GM19025 (cell line): ENCODE measurements around the gene TMEM72.

Experiments
- ATAC-seq: cut with Tn5 transposase; IDR thresholded peaks from one replicate; pipeline ENCODE4 v1.9.1; 2021; ENCODE audit warnings: mild to moderate bottlenecking, low read depth, moderate library complexity; ENCODE audit not compliant: unreplicated experiment

TMEM72 gene

DNA sequence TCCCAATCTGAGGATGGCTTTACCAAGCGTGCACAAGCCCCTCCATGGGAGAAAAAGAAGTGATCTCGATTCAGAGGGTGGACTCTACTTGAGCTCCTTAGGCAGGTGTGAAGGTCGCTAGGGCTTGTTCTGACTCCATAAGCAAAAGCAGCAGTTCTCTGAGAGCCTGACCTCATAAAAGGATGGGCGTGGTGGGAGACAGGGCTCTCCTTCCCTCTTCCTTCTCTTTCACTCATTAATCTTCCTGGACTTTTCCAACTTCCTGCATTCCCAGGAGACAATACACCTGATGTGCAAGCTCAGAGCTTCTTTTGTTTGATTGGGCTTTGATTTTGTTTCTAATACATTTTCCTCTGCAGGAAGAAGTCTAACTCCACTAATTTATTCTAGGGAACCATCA, 22.3 kb upstream of the TMEM72 start:
- no peak for ATAC-seq

DNA sequence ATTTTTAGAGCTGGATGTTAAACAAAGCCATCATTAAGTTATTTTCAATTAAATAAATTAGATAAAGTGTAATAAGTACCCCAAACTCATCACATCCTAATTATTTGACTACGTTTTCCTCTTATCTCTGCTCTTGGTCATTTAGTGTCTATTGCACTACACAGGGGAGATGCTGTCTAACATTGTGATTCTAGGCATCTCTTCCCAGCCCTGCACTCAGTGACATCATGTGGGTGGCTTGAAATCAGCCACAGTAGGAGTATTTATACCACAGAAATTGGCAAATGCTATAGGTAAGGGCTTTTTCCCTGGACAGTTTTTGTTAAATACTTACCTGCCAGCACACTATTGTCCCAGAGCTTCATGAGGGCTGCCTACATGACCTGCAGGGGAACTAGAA, 21.3 kb upstream of the TMEM72 start:
- ATAC-seq = no peak

DNA sequence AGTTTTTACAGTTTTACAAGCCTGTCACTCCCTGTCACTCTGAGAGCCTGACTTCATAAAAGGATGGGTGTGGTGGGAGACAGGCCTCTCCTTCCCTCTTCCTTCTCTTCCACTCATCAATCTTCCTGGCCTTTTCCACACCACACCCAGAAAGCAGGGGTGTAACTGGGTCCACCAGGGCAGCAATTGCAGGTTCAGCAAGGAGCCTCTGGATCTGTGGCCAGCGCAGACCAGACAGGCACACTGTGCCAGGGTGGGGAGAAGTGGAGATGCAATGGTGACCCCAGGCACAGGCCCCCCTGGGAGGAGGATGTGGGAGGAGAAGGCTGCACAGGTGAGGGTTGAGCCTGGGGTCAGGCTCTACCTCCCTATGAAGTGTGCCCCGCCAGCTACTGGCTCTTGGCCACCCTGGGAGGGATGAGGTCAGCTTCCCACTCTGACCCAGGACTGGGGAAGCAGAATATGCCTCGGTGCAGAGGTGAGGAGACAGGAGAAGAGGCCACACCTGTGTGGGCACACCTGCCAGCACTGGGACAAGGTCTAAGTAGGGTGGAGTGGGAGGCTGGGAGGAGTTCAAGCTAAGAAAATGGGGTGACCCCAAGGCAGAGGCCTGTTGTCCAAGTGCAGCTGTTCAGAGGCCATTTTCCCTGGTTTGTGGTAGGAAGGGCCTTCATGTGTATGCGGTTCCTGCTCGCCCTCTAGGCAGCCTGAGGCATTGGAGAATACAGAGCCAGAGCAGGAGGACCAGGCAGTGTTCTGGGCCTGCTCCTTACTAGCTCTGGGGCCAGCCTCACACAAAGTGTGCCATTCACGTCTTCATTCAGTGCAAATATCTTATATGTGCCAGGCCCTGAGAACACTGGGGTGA, 20.2 kb upstream of the TMEM72 start:
- no peak for ATAC-seq

DNA sequence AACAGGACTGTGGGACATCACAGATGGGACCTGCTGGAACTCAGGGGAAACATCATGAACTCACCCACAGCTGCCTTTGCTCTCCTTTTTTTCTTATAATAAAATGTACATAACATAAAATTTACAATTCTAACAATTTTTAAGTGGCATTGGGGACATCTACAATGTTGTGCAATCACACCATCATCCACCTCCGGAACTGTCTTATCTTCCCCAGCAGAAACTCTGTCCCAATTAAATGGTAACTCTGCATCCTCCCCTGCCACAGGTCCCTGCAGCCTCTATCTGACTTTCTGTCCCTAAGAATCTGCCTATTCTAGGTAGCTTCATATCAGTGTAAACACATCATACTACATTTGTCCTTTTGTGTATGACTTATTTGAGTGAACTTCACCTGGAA, 19.4 kb upstream of the TMEM72 start:
- ATAC-seq = no peak

DNA sequence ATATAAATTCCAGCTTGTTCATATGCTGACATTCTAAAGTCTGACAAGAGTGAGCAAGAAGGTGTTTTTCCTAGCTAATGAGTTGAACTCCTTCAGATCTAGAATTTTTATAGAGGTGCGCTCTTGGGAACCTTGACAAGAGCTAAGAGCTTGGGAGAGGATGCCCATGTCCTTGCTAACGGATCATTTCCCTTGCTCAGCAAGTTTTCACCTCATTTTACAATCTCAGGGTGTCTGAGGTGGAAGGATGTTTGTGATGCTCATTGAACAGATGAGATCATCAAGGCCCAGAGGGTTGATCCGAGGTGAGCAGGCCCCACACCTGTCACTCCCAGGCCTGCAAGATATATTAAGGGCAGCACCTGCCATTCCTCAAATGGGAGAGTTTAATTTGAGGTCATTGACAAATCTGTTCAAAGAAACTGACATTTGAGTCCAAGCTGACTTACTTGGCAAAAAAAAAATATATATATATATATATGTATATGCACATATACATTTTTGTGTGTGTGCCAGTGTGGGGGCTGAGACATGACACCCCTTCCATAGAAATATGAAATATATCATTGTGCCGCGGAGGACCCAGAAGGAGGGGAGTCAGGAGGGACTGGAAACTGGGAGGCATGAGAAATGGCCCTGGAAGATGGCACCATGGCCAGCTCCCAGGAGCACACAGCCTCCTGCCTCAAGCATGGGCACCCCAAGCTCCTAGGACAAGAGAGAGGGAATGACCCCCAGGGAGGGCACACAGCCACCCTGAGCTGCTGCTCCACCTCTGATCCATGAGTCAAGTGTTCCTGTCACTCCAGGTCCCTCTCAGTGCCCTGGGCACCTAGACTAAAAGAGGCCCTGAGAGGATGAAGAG, 17.3 kb upstream of the TMEM72 start:
- no peak for ATAC-seq

DNA sequence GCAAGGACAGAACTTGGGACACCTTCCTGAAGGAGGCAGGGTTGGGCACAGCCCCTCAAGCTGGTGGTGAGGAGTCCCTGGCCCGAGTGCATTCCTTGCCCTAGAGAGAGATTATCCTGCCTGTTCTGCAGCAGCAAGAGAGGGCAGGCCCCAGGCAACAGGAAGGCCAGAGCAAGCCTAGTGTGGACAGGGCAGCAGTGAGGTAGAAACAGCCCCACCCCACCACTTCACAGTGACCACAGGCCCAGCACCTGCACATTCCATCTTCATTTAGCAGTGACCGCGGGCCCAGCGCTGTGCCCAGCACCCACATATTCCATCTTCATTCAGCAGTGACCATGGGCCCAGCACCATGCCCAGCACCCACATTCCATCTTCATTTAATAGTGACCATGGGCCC, 16.4 kb upstream of the TMEM72 start:
- no peak for ATAC-seq

DNA sequence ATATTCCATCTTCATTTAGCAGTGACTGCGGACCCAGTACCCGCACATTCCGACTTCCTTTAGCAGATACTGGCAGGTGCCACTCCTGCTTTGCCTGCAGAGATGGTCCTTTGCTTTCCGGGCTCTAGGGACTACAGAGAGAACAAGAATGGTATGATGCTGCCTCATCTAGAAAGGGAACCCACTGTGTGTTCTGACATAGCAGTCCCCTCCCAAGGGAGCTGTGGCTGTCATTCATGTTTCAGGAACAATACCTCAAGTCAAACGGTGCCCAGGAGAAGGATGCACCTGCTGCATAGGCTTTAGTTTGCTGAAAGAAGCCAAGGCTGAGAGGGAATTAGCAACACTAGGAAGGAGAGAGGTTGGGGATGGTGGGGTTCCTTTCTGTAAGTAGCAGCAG, 15.9 kb upstream of the TMEM72 start:
- peak; percentile 77 for ATAC-seq

DNA sequence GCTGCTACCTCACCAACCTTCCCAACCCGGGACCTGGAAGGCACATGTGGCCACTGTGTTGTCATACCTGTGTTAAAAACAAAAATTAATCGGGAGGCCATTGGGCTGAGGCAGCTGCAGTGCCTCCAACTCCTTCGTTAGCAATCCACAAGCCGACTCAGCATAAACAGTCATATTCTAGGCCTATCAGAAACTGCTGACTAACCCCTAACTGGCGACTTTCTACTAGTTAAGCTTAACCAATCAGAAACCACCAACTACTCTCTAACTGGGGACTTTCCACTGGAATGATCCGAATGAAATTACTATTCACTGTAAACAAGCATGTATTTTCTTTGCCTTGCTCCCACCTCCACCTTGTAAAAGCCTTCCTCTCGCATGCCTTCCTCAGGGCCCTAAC, 14.1 kb upstream of the TMEM72 start:
- ATAC-seq = no peak

DNA sequence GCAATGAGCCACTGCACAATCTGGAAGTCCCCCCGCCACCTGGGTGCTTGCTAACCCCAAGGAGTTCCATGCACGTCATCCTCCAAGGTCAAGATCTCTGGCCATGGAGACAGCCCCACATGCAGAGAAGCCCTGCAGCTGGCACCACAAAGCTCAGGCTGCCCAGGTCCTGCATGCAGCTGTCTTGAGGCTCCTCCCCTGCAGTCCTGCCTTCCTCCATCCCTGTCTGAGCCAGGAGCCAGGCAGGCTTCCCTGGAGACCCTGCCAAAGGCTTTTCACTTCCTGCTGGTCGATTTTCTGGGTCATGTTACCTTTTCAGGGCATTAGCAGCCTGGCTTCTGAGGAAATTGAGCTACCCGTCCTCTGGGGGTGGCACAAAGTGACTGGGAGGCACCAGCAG, 12.5 kb upstream of the TMEM72 start:
- ATAC-seq = no peak

DNA sequence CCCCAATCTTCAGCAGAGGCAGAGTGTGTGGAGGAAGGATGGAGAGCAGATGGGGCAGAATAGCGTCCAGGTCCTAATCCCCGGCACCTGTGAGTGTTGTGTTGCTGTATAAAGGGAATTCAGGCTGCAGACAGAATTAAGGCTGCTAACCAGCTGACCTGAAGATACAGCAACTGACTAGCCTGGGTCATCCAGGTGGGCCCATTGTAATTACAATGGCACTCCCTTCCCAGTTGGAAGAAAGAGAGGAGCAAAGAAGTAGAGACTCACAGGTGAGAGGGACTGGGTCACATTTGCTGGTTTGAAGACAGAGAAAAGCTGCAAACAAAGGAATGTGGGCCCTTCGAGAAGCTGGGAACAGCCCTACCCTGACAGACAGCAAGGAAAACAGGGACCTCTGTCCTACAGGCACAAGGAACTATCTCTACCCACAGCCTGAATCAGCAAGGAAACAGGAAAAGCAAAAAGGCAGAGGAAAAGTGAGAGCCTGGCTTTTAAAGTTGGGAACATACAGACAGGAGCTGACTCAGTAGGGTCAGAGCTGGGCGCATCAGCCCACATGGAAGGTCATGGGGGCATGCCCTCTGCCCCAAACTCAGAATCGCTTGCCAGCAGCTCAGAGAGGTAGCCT, 11.6 kb upstream of the TMEM72 start:
- no peak for ATAC-seq

DNA sequence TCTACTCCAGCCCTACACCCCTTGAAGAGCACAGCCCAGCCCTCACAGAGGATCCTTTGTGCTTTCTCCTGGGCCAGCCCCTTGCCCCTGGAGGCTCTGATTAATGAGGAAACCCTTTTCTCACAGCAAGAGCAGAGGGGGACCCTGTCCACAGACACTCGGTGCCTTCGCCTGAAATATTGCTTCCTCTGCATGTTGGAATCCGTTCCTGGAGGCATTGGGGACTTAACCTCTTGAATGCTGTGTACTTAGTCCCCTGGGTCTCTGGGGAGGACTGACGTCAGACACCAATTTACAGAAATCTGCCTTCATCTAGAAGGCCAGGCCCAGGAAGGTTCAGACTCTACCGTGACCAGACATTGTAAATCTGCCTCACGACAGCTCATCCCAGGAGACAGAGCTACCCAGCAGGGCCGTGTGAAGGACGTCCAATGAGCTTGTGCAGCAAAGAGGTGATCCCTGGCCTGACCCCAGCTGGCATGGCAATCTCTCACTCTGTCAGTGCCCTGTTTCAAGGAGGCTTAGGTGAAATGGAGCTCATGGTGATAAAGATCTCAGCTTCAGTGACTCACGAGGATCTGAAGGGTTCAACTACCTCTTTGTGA, 8.1 kb upstream of the TMEM72 start:
- no peak for ATAC-seq

DNA sequence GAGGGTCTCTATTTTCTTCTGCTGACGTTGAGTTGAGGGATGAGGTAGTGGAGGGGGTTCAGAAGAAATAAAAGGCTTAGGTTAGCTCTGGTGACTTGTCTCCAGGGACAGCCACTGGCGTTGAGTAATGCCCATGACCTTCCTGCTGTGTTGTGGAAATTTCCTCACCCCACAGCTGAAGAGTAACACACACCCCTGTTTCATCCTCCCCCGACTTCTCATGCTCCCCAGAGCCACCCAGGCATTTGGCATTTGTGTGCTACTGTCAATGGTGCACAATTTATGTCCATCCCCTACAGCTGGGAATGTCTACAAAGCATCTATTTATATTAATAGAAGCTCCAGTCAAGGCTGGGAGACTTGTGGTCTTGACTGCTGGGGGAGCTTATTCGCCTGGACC, 4.7 kb upstream of the TMEM72 start:
- ATAC-seq = no peak

DNA sequence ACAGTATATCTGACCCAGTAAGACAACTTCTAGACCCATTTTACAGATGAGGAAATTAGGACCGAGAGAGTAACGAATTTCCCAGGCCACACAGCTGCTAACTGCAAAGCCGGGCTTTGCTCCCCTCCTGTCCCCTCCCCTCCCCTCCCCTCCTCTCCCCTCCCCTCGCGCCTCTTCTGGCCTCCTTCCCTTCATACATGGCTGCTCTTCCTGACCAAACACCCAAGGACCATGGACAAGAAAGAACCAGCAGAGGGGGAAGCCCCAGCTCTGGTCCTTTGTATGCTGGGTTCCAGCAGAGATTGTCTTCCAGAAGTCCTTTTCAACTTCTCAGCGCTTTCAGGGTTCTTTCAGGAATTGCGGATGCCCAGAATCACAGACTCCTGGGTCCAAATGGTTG, 3.6 kb upstream of the TMEM72 start:
- no peak for ATAC-seq

DNA sequence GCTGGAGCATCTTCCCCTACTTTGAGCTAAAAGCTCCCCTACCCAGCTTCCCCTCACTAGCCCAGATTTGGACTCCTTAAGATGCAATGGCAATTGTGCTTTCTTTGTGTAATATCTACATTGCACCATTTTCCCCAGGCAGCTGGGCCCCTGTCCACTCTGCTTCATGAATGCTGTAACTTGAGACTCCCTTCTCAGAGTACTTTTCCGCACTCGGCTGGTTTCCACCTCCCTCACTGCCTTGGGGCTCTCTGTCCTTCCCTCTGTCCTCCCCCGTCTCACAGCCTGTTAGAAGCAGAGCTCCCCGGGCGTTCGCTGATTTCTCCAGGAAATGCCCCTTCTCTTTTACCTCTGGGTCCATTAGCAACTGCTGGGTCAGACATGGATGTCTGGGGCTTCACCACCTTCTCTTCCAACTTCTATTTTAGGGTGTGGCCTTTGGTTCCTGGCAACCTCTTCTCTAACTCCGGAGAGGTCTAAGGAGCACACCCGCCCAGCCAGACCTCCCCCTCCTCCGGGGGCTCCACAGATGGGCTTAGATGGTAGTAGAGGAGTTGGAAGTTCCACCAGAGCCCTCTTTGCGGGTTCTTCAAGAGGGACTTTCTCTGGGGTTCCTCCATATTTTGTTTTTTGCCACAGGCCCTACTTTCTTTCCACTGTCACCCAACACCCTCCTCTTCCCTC, 2.9 kb upstream of the TMEM72 start:
- no peak for ATAC-seq

DNA sequence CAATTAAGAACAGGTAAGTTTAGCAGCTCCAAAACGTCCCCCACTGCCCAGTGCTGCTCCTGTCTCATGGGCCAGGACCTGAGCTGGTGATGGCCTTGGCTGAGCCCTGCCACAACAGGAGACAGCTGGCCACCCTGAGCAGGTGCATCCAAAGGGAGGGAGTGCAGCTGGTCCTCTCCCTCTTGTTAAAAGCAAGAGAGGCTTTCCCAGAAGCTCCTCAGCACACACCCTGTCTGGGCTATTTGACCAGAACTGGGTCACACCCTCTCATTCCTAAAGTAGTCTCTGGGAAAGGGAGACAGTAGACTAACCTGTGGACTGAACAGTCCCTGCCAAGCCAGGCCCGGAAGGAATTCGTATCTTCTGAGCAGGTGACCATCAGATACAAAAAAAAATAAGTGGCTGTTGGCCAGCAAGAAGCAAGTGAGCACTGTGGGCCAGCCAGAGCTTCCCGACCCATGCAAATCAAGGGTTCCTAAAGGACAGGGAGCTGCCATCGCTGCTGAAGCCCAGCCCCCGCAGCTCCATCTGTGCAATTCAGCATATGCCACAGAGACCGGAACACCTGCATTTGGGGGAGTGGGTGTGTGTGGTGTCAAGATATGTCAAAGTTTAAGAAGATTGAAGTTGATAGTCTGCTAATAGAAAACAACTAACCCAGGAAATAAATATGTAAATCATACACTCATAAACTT, 2.1 kb upstream of the TMEM72 start:
- ATAC-seq = no peak

DNA sequence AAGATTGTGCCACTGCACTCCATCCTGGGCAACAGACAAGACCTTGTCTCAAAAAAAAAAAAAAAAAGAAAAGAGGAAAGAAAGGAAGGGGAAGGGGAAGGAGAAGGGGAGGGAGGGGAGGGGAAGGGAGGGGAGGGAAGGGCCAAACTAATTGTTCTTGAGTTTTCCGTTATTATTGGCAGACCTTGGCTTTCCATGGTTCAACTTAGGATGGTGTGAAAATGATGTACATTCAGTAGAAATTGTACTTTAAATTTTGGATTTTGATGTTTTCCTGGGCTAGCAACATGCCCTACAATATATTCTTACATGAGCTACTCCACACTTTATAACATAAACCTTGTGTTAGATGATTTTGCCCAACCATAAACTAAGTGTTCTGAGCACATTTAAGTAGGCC, 1.2 kb upstream of the TMEM72 start:
- no peak for ATAC-seq

DNA sequence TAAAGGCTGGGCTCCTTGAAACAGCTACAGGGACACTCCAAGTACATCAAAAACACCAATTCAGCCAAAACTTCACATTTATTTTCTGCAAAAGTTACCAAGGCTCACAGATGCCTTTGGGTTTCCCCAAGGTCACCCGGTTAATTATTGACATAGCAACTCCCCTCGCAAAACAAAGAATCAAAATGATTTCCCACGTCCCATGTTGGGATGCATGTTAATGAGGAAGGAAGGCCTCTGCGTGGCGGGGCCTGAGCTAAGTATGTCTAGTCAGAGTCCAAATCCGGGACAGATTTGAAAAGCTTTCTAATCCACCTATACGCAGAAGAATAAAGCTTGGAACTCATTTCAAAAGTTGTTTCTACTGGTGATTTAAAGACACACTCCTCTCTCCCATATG, 535 bp upstream of the TMEM72 start:
- ATAC-seq = no peak

DNA sequence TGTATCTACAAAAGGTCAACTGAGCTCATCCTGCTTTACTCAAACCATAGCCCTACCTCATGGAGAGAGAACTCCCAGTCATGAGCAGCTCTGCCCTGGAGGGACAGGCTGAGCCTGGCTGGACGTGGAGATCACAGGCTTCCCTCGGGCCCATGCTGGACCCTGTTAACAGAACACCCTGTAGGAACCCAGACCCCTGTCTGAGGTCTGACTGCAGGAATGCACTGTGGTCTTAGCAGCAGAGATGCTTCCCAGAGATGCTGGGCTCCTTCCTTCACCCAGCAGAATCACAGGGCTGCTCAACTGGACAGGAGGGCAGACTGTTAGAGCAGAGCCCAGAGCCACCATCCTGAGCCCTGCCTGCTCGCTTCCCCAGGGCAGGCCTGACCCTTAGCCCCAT, 814 bp downstream of the TMEM72 start:
- ATAC-seq = no peak

DNA sequence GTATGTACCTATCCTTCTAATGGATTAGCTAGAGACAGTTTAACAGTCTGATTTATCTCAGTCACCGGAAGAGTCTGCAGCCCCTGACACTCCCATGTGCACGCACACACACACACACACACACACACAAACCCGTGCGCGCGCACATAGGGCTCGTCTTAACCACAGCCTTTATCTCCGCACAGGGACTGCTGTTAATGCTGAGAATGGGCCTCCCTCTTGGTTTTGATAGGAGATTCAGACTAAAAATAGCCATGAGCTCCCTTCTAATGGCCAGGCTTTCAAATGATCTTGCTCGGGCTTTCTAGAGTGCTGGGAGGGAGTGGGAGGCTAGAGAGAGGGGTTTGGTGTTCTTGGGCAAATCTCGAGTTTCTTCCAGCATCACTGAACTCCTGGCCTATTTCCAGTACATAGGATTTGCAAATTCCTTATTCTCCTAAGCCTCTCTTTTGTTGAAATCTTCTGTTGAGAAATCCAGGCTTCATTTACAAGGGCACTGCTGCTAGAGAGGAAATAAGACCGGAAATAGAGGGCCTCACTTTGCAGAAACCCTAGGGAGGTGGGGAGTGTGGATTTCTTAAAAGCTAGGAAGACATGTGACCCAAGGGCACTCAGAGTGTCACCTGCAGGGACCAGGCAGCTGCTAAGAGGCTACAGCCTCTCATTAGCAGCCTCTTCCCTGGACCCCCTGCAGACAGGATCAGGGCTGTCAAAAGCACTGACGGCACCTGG, 2.4 kb downstream of the TMEM72 start:
- ATAC-seq = no peak
